Myocyte (in vitro differentiated cells): ENCODE data around the gene TNP2. TPM values are rescaled to one million over a fixed set of nuclear protein-coding genes. Genes with fewer than 3 reads are reported as not detected.
A peak's percentile ranks its signal among the peaks of the same experiment; 100 is the strongest.

ENCODE experiments used
- DNase-seq: peaks from one replicate; pipeline ENCODE4 v3.0.0-alpha.2; 2012; ENCODE audit warnings: low read depth
- total RNA-seq: library from RNA; depleted of rRNA; stranded (reverse); fragments of >200 nt; gene quantifications from 2 replicates; pipeline ENCODE4 v1.2.3, GENCODE V29; 2014

The TNP2 gene
- total RNA-seq, 1 donor from 2014 or later = not detected

- DNase-seq = peak; percentile 85
Observed at GRCh38 chr16:11256661-11257130, 12.4 kb downstream of the TNP2 start.

DNA sequence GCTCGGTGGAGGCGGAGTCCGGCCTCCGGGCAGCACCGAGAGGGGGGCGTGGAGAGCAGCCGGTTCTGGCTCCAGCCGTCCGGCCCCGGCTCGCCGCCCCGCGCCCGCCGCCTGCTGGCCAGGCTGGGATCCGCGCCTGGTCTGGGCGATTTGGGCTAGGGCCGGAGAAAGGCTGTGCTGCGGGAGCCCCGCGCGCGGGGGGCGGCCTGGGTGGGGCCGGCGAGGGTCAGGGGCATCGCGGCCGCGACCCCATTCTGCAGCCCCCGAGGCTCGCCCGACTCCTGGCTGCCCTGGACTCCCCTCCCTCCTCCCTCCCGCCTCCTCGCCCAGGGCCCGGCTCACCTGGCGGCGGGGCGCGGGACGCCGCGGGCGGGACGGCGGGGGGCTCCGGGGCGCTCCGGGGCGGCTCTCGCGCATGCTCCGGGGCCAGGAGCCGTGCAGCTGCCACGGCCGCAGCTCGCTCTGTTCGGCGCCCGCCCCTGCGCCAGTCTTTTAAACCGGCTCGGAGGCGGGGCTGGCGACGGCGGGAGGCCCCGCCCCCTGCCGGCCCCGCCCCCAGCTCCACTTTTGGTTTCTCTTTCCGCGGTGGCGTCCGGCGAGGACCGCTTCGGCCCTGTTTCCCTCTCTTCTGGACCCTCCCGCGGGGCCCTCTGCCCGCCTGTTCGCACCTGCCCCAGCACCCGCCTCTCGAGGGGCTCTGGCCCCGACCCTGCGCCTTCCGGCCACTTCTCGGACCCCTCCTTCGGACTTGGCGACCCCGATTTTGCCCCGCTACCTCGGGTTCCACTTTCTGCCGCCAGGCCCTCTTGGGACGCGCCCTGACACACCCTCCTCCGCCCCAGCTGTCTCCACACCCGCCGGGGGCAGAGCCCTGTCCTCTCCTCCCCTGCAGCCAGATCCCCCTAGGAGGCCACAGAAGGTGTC lies 13.1 kb downstream of the TNP2 start, which contains the start of gene SOCS1:
SOCS1 (minus strand) TSS at position 468 of the 924 bp plus-strand sequence. CDS start 726 bp downstream, outside the sequence.
- peak; percentile 88 for DNase-seq

GRCh38 chr16:11254913-11255736 lies 14.0 kb downstream of the TNP2 start:
- DNase-seq = no peak

- no peak for DNase-seq
Observed at GRCh38 chr16:11253995-11254912, 14.9 kb downstream of the TNP2 start.

DNA sequence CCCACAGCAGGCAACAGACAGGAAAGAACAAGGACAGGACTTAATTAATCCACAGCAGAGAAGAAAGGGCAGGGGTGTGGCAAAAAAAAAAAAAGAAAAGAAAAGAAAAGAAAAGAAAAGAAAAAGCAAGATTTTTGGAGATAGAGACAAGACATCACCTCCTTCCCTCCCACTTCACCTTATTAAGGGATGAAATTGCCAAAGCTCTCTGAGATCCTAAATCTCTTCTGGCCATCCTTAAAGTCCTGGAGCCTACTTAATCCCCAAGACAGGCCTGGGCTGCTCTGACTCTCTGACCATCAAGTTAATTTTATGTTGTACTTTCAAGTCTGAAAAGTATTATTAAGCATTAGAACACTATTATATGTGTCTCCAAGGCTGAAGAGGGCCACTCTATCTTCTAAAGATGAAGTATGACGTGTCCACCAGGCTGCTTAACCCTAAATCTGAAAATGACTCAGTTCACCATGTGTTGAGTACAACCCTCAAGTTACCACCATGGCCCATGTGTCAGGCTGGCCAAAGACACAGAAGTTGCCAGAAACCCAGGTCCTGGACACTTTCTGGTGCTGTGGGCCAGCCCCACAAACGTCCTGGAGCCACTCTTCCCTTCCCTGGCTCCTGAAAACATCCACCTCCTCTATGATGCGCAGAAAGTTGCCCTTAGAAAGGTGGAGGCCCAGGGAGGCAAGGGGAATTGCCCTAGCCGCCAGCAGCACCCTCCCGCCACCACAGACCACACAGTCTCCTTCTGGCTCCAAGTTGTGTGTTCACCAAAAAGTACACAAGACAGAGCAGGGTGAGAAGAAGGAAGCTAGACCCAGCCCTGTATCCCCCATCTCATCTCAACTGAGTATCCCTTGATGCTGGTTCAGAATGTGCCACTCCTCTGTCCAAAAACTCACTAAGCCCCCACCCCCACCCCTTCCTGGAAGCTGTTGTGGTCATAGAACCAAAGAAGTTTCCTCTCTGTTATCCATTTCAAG lies 15.8 kb downstream of the TNP2 start:
- DNase-seq = peak; percentile 43

GRCh38 chr16:11252482-11252931 lies 16.6 kb downstream of the TNP2 start:
- no peak for DNase-seq

DNA sequence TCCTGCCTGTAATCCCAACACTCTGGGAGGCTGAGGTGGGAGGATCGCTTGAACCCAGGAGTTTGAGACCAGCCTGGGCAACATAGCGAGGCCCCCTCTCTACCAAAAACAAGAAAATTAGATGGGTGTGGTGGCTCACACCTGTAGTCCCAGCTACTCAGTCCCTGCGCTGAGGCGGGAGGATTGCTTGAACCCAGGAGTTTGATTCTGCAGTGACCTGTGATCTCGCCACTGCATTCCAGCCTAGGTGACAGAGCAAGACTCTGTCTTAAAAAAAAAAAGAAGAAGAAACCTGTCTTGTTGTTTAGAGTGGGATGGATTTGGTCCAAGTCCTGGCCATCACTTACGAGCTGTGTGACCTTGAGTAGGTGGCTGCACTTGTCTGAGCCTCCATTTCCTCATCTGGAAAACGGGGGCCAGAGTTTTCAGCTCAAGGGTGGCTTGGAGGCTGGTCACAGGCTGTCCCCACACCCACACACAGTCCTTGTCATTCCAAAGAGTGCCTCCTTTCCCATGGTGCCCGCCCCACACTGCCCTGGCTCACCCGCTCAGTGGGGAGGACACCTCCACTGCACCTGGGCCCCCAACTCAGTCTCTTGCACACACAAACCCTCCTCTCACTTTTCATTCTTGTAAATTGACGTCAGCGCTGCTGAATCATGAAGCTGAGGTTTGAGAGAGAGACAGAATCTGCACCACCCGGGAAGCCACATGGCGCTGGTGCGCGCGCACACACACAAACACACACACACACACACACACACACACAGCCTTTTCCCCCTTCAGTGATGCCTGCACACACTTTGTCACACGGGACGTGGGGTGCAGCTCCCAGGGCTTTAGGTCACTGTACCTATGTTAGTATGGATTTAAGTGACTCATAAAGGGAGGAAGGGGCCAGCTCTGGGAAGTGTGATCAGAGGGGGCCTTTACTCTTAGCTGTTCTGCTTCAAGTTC lies 17.3 kb downstream of the TNP2 start:
- no peak for DNase-seq

- no peak for DNase-seq
Observed at GRCh38 chr16:11250786-11251524, 18.2 kb downstream of the TNP2 start.

- no peak for DNase-seq
Observed at GRCh38 chr16:11250091-11250785, 18.9 kb downstream of the TNP2 start.

- no peak for DNase-seq
Observed at GRCh38 chr16:11249233-11250061, 19.7 kb downstream of the TNP2 start.

- no peak for DNase-seq
Observed at GRCh38 chr16:11248133-11248532, 21.0 kb downstream of the TNP2 start.

DNA sequence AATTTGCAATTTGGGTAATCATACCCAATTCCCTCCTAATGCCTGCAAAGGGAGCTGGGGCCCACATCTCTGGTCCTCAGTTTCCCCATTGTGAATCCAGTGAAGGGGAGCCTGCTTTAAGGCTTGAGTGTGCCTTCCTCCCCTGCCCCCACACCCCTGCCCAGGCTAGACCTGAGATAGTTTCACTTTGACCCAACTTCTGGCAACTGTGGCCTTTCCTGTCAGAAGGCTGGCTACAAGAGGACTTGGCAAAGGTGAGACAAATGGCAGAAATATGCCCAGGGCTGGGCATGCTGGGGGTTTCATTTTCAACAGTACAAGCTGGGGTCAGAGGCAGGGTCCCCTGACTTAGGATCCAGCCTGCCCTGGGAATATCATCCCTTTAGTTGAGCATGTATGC lies 23.1 kb downstream of the TNP2 start:
- no peak for DNase-seq

- no peak for DNase-seq
Observed at GRCh38 chr16:11245222-11245737, 23.8 kb downstream of the TNP2 start.

GRCh38 chr16:11242658-11243057 lies 26.5 kb downstream of the TNP2 start:
- DNase-seq = no peak

DNA sequence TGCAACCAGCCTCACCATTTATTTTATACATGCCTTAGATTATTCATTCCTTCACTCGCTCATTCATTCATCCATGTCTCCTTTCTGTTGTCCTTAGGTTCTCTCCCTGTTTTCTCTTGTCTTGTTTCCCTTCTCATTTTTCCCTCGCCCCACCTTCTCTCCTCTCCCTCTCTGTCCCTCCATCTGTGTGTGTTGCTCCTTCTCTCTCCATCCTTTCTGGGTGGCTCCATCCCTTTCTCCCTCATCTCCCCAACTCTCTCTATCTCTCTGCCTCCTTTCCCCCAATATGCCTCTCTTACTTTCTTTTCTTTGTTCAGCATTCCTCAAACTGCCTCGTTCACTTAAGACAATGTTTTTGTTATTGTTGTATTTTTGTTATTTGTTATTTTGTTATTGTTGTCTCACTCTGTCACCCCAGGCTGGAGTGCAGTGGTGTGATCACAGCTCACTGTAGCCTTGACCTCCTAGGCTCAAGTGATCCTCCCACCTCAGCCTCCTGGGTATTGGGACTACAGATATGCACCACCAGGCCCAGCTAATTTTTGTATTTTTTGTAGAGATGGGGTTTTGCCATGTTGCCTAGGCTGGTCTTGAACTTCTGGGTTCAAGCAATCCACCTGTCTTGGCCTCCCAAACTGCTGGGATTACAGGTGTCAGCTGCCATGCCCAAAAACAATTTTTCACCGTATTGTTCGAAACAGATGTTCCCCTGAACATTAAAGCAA lies 27.5 kb downstream of the TNP2 start:
- DNase-seq = no peak
